MM.1S (cell line): ENCODE measurements around the gene RAB9A.

Experiments
- CTCF ChIP-seq: fragments of 300-600 bp; sonication (generic); IDR thresholded peaks from 2 replicates; pipeline ENCODE4 v1.5.1; 2016; ENCODE audit warnings: antibody characterized with exemption, low read length, mixed read lengths
- EZH2 ChIP-seq: fragments of 300-600 bp; sonication (generic); optimal IDR thresholded peaks from 2 replicates; pipeline ENCODE3; 2017; ENCODE audit warnings: low read depth, mild to moderate bottlenecking, antibody characterized with exemption, low read length, mixed read lengths
- EZH2phosphoT487 ChIP-seq: fragments of 300-600 bp; sonication (generic); IDR thresholded peaks from 2 replicates; pipeline ENCODE4 v1.6.1; 2018; ENCODE audit warnings: antibody characterized with exemption, low read length

- TF ChIP-seq CTCF (no peak), EZH2 (no peak), EZH2phosphoT487 (no peak)
Observed at GRCh38 chrX:13703135-13703534, 14.2 kb downstream of the RAB9A start.
